Uterine smooth muscle cell (primary cell): ENCODE data around the gene HTR3E. TPM values are rescaled to one million over a fixed set of nuclear protein-coding genes. Genes with fewer than 3 reads are reported as not detected.

Source experiments
- total RNA-seq: library from RNA; depleted of rRNA; stranded (reverse); fragments of >200 nt; gene quantifications from 2 replicates; pipeline ENCODE4 v1.2.3, GENCODE V29; 2014

HTR3E gene
- not detected in 2 replicates for total RNA-seq

GRCh38 chr3:184096811-184097383 is at the start of gene HTR3E:
Gene HTR3E, plus strand, starts transcription at chr3:184097064. Its CDS starts 466 bp downstream, at chr3:184097530.

GRCh38 chr3:184052767-184053166 is 44.1 kb upstream of the HTR3E start, which contains the start of gene HTR3C:
Gene HTR3C, plus strand, starts transcription at chr3:184053047. Its CDS starts 34 bp downstream, at chr3:184053081.

DNA sequence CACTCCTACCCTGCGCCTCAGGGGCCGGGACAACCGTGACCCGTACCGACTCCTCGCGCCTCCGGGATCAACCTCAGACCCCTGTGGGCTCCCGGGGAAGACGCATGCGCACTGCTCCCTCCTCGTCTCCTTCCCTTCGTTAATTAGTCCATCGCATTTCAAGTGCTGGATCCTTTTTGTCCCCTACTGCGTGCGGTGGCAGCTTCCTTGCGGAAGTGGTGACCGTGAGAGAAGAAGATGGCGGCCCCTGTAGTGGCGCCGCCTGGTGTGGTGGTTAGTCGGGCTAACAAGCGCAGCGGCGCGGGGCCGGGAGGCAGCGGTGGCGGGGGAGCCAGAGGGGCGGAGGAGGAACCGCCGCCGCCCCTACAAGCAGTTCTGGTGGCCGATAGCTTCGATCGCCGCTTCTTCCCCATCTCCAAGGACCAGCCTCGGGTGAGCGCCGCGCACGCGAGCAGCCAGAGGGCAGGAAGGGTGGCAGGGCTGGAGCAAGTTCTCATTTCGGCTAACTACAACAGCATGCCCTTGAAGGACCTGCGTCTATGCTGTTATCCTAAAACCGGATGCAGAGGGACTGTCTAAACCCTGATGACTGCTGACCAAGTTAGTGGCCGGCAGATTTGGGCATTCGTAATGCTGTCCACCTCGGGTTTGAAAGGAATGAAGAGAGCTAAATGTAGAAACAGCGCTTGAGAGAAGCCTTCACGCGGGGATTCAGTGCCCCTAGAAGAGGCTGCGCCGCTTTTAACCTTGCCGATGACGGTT is 38.5 kb downstream of the HTR3E start, which contains the start of gene EIF2B5:
EIF2B5 (plus strand) TSS at position 210 of the 762 bp plus-strand sequence; CDS start at position 238, 28 bp downstream.

GRCh38 chr3:184154885-184155643 is 58.2 kb downstream of the HTR3E start, which contains the start of gene DVL3:
Gene DVL3, plus strand, starts transcription at chr3:184155377. Its CDS starts 259 bp downstream, at chr3:184155636.

Other genes with a start within 250 kb of the HTR3E start
- 30.6 and 48.8 TPM in 2 replicates for gene PARL, start 212.2 kb upstream of the HTR3E start, total RNA-seq
- 15.4 and 16.5 TPM in 2 replicates for gene ABCC5, start 79.2 kb upstream of the HTR3E start, total RNA-seq
- gene HTR3D, start 65.3 kb upstream of the HTR3E start, total RNA-seq: not detected in 2 replicates
- not detected in 2 replicates for gene HTR3C, start 44.0 kb upstream of the HTR3E start, total RNA-seq
- gene EIF2B5, start 38.3 kb downstream of the HTR3E start, total RNA-seq: 37.4 and 57.3 TPM in 2 replicates
- gene DVL3, start 58.3 kb downstream of the HTR3E start, total RNA-seq: 30.9 and 38.6 TPM in 2 replicates
- gene AP2M1, start 77.8 kb downstream of the HTR3E start, total RNA-seq: 531 and 599 TPM in 2 replicates
- gene ABCF3, start 89.1 kb downstream of the HTR3E start, total RNA-seq: 51.6 and 57.7 TPM in 2 replicates
- not detected in 2 replicates for gene VWA5B2, start 132.5 kb downstream of the HTR3E start, total RNA-seq
- gene ALG3, start 151.9 kb downstream of the HTR3E start, total RNA-seq: 31.5 and 33.0 TPM in 2 replicates
- gene EEF1AKMT4, start 152.6 kb downstream of the HTR3E start, total RNA-seq: 1.6 and 2.2 TPM in 2 replicates
- 0.25 and 0.33 TPM in 2 replicates for gene CAMK2N2, start 164.5 kb downstream of the HTR3E start, total RNA-seq
- under 0.01 TPM in 1 of 2 replicates, not detected in the other for gene ECE2, start 179.0 kb downstream of the HTR3E start, total RNA-seq
- 711 and 1,487 TPM in 2 replicates for gene PSMD2, start 202.2 kb downstream of the HTR3E start, total RNA-seq
- 282 and 359 TPM in 2 replicates for gene EIF4G1, start 217.5 kb downstream of the HTR3E start, total RNA-seq
- gene FAM131A, start 240.5 kb downstream of the HTR3E start, total RNA-seq: 29.7 and 42.6 TPM in 2 replicates